ENCODE results near the gene CDH6.

The CDH6 gene

DNA sequence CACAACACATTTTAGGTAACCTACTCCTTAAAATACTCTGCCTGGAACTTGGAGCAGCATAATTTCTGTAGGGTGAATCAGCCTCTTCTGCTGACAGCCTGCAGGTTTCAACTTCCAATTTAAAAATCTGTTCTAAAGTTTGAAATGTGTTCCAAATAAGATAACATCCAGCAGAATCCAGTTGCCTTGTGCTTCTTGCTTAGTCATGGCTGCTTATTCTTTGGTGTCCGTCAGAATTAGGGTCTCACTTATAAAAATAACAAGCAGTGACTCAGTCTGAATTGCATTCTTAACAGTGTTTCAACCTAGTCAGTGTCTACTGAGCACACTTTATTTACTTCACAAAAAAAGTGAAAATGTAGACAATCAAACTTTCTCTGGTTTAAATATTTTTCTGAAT, 3.7 kb downstream of the CDH6 start:
- DNase-seq (ENCODE audit: low read depth) = no peak

DNA sequence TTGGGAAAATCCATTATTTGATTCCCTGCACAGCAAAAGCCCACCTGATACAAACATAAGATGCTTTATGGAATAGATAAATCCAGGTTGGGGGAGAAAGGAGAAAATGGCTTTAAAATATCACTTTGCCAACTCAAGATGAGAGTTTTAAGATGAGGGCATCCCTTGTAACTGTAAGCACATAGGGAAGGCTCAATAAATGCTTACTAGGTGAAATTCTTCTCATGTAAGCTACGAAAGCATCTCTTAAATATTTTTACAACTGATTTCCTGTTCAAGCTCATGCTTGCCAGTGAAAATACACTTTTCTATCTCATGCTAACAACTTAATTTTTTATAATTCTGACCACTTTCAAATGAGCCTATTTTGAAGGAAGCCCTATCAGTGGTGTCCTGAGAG, 11.5 kb downstream of the CDH6 start:
- DNase-seq (ENCODE audit: low read depth) = no peak

DNA sequence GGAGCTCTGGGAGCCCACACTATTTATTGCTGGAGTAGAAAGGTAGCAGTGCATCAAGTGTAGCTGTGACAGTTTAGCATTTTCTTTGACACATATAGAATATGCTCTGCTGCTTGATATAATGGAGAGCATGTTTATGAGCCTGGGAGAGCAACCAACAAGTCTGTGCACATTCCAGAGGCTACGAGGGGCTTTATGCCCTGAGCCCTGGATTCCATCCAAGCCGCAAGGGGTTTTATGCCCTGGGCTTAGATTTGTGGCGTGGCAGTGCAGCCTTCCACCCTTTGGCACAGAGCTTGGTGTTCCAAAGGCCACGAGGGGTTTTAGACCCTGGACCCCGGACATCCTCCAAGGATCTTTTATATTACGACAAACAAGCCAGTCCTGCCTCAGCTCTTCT, 14.6 kb downstream of the CDH6 start:
- no peak for DNase-seq (ENCODE audit: low read depth)

DNA sequence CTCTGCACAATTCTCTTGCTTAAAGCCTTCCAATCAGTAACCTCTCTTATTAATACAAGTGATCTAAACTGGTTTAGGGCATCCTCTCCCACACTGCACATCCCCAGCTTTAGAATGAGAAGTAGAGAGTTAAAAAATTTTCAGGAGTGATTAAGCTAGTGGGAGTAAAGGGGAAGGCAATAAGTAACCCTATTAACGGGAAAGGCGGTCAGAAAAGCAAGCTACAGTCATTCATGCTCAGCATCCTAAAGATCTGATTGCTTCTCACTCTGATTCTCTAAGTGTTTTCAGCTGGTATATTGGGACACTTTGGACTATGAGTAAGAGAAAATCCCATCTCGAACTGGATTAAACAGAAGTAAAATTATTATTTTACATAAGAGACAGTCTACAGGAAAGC, 15.8 kb downstream of the CDH6 start:
- no peak for DNase-seq (ENCODE audit: low read depth)

DNA sequence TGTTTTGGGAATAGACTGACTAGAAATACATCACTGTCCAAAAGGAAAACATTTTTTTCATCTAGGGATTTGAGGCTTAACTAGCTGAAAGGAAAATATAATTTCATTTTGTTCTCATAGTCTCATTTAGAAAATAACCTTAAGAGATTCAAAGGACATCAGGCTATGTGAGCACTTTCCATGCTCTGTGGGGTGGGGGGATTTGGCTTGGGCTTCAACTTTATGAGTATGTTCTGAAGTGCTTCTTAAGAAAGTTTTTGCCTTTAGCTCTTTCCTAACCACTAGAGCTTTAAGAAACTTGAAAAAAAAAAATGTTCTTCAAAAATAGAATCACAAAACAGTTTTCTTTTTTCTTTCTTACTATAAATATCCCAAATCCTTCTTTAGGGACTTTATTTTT, 17.6 kb downstream of the CDH6 start:
- no peak for DNase-seq (ENCODE audit: low read depth)

DNA sequence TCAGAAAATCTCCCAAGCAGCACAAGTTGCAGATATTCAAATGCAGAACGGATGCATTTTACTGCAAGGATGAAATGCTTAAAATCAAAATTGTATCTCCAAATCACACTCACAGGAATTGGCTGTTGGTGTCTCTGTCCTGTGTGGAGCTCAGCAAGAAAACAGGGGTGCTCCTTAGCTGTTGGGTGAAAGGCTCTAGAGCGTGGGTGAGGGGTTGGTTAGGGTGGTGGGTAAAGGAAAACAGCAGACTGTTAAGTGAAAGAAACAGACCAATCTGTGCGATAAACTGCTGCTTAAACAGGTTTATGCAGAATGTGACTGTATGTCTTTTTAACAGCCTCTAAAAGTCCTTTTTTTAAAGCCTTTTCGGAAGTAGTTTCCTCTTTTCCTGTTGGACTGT, 19.8 kb downstream of the CDH6 start:
- DNase-seq (ENCODE audit: low read depth) = no peak

DNA sequence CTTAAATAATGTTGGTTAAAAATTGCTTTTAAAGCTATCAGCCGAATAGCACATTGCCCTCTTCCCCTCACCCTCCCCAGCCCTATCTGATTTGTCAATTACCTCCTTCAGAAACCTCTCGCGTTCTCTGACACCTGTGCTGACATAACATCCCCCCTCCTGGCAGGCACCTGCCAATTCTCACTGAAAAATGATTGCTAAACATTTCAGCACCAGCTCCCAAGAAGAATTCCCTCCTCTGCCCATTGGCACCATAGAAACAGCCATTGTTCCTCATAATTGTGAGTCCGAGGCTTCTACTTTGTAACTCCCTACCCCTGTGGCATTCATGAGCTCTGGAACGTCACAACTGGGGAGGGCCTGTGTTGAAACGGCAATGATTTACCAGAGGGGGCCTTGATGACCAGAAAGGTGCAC, 20.2 kb downstream of the CDH6 start:
- DNase-seq (ENCODE audit: low read depth) = no peak

DNA sequence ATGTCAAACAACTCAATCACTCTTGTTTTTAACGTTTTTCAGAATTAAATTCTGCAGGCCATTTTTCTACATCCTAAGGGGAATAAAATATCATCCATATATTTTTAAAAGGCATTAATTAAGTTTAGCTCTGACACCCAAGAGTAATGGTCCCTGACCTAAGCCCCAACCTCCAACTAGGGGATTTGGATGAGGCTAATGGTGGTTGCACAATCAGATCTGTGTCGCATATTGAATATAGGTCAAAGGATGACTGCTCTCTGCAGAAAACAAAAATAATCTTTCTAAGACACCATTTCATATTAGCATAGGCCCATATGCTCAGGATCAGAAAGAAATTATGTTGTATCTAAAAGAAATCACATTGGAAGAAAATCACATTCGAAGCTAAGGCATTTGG, 20.7 kb downstream of the CDH6 start:
- DNase-seq (ENCODE audit: low read depth) = no peak

DNA sequence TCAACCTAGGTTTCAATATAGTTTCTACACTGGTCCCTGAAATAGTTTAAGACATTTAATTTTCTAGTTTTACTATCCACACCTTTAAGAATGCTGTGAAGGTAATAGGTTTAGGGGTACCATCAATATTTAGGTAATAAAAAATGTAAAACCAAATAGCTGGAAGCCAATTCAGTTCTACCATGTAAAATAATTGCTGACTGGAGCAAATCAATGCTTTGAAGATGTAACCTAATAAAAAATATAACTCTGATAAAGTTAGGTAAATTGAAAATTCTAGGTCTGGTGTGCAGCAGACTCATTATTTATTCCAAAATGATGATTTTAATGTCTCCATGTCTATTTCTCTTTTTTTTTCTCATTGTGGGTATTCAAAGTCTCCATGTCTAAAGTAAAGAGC, 21.8 kb downstream of the CDH6 start:
- DNase-seq (ENCODE audit: low read depth) = no peak

DNA sequence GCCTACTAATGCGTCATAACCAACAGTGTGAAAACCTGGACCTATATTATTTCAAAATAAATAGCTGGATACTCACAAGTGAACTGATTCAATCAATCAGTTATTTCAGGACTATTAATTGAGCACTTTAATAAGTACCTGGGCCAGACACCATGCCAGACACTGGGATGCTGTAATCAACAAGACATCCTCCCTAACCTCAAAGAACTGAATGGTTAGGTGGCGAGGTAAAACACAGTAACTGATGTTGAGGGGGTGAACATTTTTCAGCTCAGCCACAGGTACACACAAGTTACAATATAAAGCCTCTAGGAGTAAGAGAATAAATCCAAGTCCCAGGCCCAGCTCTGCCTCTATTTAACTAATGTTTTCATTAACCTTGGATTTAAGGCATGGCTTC, 24.0 kb downstream of the CDH6 start:
- no peak for DNase-seq (ENCODE audit: low read depth)

DNA sequence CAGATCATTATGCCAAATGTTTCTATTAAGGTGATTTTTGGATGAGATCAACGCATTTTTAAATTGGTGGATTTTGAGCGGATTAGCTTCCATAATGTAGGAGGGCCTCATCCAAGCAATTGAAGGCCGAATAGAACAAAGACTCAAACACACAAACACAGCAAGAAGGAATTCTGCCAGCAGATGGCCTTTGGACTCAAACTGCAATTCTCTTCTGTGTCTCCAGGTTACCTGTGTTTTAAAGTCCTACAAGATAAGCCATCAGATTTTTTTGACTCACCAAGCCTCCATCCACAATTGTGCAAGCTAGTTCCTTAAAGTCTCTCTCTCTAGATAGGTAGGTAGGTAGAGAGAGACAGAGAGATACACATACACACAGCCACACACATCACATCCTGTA, 25.5 kb downstream of the CDH6 start:
- DNase-seq (ENCODE audit: low read depth) = no peak

DNA sequence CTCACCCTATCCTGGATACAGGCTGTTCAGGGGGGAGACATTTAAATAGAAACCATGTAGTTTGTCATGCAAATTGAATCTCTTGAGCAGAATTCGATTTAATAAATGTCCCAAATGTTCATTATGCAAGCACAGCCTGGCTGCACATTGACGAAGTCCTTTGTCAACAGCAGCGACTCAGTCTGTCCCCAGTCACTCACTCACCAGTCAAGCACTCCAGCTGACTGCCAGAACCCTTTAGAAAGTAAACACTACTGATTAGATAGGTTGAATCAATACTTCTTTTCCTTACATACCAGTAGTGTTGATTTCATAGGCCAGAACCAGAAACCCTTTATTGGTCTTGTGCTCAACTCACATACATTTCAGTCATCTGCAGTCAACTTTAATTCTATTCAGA, 27.5 kb downstream of the CDH6 start:
- DNase-seq (ENCODE audit: low read depth) = no peak

DNA sequence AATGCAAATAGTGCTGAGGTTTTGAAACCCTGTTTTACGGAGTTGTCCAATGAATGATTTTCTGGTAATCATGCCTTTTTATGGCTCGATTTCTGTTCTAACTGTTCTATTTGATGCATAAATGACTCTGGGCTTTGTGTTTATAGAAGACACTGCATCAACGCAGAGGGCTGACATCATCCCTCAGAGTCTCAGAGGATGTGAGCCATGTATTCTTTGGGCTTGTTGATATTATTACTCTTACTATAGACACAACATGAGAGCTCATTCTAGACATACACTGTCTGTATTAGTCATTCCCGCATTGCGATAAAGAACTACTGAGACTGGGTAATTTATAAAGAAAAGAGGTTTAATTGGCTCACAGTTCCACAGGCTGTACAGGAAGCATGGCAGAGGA, 31.6 kb downstream of the CDH6 start:
- DNase-seq (ENCODE audit: low read depth) = no peak

DNA sequence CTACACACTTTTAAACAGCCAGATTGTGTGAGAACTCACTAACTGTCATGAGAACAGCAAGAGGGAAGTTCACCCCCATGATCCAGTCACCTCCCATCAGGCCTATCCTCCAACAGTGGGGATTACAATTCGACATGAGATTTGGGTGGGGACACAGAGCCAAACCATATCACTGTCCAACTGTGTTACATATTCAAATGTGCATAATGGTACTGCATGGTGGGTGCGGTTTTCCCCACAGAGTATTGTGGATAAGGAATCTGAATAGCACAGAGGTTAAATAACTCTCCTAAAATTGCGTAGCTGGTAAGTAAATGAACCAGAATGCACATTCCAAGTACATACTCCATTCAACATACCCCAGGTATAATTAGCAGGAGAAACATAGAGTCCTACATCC, 32.1 kb downstream of the CDH6 start:
- no peak for DNase-seq (ENCODE audit: low read depth)

DNA sequence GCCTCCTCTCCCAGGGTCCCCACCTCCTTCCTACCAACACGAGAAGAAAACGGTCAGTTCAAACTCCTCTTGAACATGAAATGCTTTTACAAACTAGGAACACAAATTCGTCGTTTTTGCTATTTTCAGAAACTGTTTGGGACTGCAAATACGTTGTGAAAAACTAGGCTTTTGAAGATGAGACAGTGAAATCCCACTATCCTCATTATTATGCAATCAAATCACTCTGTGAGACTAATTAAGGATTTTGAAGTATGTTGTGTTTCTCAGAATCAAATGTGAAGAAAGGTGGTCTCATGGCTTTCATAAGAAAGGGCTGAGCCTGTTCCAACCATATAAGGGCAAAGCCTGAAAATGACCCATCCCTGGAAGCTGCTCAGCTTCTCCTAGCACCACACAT, 33.2 kb downstream of the CDH6 start:
- DNase-seq (ENCODE audit: low read depth) = no peak

DNA sequence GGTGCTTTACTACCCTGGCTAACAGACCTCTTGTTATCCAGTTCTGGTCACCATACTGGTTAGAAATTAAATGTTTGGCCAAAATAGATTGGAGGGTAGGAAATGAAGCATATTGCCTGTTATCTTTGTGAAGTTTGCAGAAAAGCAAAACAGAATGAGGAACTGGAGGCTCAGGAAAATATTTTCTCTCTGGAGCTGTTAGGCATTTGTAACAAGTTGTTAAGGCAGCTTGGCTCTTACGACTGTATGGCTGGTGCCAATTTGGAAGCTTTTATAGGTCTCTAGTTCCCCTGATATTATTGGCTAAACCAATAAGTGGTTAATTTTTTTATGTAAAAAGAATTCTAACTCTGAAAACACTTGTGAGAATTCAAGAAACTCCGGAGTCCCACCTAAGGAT, 35.8 kb downstream of the CDH6 start:
- DNase-seq (ENCODE audit: low read depth) = no peak

DNA sequence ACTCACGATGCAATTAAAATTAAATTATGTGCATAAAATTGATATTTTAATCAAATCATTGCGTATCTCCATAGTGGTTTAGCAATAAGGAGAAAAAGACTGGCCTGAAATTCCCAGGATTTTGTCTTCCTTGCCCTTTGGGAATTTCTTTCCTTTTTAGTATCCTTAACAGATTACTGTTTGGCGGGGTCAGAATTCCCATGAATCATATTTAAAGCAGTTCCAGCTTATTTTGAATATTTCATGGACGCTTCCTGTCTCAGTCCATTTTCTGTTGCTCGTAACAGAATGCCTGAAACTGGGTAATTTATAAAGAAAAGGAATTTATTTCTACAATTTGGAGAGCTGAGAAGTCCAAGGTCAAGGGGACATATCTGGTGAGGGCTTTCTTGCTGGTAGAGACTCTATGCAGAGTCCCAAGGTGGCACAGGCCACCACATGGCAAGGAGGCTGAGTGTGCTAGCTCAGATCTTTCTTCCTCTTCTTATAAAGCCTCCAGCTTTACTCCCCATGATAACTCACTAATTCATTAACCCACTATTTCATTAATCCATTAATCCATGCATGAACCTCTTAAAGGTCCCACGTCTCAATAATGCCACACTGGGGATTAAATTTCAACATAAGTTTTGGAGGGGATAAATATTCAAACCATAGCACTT, 37.8 kb downstream of the CDH6 start:
- DNase-seq (ENCODE audit: low read depth) = no peak

DNA sequence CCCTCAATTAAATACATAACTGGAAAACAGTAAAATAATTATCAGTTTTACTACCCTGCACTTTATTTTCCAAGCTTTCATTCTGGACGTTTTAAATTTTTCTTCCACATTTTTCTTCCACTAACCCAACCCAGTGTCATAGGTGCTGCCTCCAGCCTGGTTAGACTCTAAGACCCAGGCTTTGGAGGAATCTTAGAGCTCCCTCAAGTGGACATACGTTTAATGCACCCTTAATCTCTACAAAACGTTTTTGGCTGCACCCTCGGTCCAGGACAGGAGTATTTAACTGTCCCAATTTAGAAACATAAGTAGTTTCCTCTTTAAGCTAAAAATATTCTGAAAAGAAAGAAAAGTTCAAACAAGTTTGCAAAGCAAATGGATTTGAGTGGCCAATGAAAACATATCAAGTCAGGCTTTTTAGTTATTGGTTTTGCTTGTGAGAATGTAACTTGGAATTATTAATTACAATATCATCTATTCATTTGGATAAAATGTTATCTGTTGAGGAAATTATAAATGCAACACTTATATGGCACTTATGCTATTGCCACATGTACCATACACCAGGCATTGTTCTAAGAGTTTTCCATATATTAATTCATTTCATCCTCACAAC, 38.9 kb downstream of the CDH6 start:
- no peak for DNase-seq (ENCODE audit: low read depth)

DNA sequence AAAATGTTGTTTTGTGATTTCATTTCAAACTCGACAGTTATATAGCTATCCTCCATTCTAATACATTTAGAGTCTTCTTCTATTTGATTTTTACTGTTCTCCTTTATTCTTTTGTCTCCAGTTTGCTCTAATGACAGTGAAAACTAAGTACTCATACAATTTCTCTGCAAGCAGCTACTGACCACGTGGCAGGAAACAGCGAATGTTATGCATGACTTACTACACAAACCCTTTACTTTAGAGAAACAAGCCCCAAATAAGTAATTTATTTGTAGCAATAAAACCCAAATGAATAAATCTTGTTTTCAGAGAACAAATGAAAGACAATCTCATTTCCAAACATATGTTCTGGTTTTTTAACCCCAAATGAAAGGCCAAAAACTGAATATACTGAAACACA, 41.9 kb downstream of the CDH6 start:
- no peak for DNase-seq (ENCODE audit: low read depth)

DNA sequence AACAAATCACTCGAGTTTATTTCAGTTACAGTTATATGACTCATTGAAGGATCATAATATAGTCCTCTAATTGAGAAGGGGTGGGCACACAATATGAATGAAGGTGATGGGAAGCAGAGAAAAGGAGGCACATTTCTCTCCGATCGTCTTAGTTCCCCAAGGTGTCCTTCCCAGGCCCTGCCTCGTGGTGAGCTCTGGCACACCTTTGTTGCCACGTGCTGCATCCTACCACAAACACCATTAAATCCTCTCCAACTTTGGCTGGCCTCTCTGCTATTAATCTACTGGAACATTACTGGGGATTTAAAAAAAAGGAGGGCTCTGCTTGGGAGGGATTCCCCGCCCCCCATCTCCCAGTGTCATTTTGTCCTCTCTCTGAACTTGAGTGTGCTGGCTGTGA, 42.9 kb downstream of the CDH6 start:
- no peak for DNase-seq (ENCODE audit: low read depth)

DNA sequence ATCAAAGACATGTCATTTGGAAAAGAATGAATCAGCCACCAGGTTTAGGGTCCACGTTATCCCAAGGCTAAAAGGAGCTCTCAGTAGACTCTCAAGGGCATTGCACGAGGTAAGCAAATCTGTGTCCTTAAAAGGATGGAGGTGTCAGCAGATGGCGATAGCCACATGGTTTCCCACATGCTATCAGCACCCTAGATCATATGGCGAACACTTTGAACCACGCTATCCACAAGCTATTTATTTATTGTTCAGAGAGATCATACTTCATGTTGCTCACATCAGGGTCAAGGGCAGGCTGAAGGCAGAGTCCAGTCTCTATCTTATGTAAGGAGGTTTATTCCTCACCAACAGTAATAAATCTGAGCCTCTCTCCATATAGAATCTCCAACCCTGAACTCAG, 43.7 kb downstream of the CDH6 start:
- no peak for DNase-seq (ENCODE audit: low read depth)

DNA sequence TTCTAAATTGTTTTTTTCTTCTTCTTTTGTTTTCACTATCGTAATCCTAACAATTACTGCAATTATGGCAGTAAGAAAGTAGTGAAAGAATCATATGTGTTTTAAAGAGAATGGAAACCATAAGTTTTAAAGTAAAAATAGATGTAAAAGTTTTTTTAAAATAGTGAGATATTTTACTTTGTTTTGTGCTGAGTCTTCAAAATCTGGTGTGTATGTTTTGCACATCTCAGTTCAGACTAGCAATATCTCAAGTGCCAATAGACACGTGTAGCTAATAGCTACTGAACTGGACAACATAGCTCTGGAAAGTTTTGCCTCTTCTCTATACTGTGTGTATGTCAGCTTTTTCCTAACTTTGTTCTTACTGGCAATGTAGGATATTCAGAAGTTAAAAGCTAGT, 45.0 kb downstream of the CDH6 start:
- DNase-seq (ENCODE audit: low read depth) = no peak

DNA sequence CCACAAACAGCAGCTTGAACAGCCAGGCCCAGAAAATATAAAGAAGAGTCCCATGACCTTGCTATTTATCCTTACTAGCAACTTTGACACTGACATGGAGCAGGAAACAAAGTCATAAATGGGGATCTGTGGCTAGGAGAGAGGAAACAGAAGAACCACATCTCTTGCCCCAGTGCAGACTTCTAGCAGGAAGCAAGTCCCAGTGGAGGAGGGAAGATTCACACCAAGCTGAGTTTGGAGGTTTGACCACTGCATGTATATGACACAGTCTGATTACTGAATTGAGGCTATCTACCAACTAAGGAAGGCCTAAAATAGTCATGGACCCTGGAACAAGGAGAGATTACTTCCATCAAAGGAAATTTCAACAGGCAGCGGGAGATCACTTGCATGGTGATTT, 51.4 kb downstream of the CDH6 start:
- DNase-seq (ENCODE audit: low read depth) = no peak

DNA sequence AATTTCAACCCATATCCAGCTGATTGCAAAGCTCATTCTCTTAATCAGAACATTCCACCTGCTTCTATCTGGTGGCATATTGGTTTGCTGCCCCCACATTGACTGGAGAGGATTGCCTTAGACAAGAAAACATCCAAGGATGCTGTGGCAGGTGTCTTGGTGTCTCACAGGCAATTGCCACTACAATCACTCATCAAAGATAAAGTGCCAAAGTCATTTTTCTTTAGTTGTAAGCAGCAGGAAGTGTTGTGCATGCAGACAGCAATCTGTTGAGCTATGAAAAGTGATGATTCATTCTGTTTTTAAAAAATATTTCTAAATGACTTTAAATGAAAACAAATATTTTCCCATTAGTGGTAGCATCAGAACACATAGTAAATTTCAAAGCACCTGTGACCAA, 53.9 kb downstream of the CDH6 start:
- no peak for DNase-seq (ENCODE audit: low read depth)

DNA sequence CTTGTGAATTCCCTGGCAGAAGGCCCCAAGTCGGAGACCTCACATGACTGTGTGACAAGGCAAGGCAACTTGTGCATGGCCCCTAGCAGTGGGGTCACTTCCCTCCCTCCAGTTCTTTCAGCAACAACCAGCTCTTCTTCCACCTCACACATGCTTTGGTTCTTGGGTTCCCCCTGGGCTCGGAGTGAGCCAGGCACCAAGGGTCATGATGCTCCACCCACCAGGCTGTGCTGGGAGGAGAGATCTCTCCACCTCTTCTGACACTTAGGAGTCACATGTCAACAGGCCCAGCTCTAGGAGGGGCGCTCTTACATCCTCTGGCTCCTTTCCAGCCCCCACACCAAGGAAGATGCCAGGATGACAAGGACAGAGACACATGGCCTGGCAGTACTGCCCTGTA, 56.7 kb downstream of the CDH6 start:
- DNase-seq (ENCODE audit: low read depth) = no peak

All from activated gamma-delta T cell treated with anti-CD3 and anti-CD28 coated beads, Interleukin-2, amount 50 U/mL, for 16 hours (primary cell).